C1 segment of cervical spinal cord (tissue), 14 donors: Measurements from ENCODE around the gene CLNK.

Source experiments
- DNase-seq, 14 donors: peaks; one replicate each; lab custom pipeline; 2025; lab: John Stamatoyannopoulos, UW

CLNK gene

GRCh38 chr4:10684631-10685030 is at the start of gene CLNK:
CLNK (minus strand) TSS chr4:10684768; CDS start chr4:10667869, 16,899 bp downstream.
- DNase-seq = no peak

GRCh38 chr4:10733481-10734062 is 49.0 kb upstream of the CLNK start:
- DNase-seq = peak in 1 of 14 donors; percentile 72

- DNase-seq = no peak
Measured at GRCh38 chr4:10732914-10733415, 48.4 kb upstream of the CLNK start.

GRCh38 chr4:10732235-10732913 is 47.8 kb upstream of the CLNK start:
- DNase-seq = no peak

GRCh38 chr4:10731690-10732089 is 47.1 kb upstream of the CLNK start:
- DNase-seq = no peak

GRCh38 chr4:10731162-10731561 is 46.6 kb upstream of the CLNK start:
- no peak for DNase-seq

GRCh38 chr4:10730590-10730989 is 46.0 kb upstream of the CLNK start:
- no peak for DNase-seq

- DNase-seq = no peak
Measured at GRCh38 chr4:10730019-10730418, 45.5 kb upstream of the CLNK start.

GRCh38 chr4:10729366-10729765 is 44.8 kb upstream of the CLNK start:
- DNase-seq = no peak

- no peak for DNase-seq
Measured at GRCh38 chr4:10728016-10728415, 43.4 kb upstream of the CLNK start.

GRCh38 chr4:10727140-10727880 is 42.7 kb upstream of the CLNK start:
- no peak for DNase-seq

GRCh38 chr4:10722957-10723356 is 38.4 kb upstream of the CLNK start:
- DNase-seq = no peak

GRCh38 chr4:10721616-10722015 is 37.0 kb upstream of the CLNK start:
- peak in 1 of 14 donors; percentile 92 for DNase-seq

GRCh38 chr4:10716163-10716562 is 31.6 kb upstream of the CLNK start:
- no peak for DNase-seq

GRCh38 chr4:10715696-10716095 is 31.1 kb upstream of the CLNK start:
- no peak for DNase-seq

GRCh38 chr4:10715135-10715534 is 30.6 kb upstream of the CLNK start:
- DNase-seq = no peak

- DNase-seq = no peak
Measured at GRCh38 chr4:10713591-10713990, 29.0 kb upstream of the CLNK start.

GRCh38 chr4:10706236-10706635 is 21.7 kb upstream of the CLNK start:
- DNase-seq = no peak

GRCh38 chr4:10704430-10704810 is 19.9 kb upstream of the CLNK start:
- DNase-seq = peak in 1 of 14 donors; percentile 63

GRCh38 chr4:10703766-10704429 is 19.3 kb upstream of the CLNK start:
- DNase-seq = no peak

- DNase-seq = no peak
Measured at GRCh38 chr4:10703156-10703555, 18.6 kb upstream of the CLNK start.
